A549 (cell line): ENCODE data around the gene KIF16B.

Source experiments
- BHLHE40 ChIP-seq: IDR thresholded peaks from 2 replicates; pipeline ENCODE4 v1.6.1; 2012; ENCODE audit warnings: low read depth, low read length, inconsistent platforms
- CTCF ChIP-seq: fragments of >200 bp; sonication (Bioruptor Twin); formaldehyde crosslinking; IDR thresholded peaks from 3 replicates; pipeline ENCODE4 v1.5.1; 2016
- EHF ChIP-seq: fragments of 250-450 bp; sonication (Bioruptor Pico); IDR thresholded peaks from 2 replicates; pipeline ENCODE4 v1.5.0; 2020; ENCODE audit warnings: mild to moderate bottlenecking
- ELK1 ChIP-seq: fragments of 150-350 bp; IDR thresholded peaks from 2 replicates; pipeline ENCODE4 v1.6.1; 2014; ENCODE audit warnings: low read depth, mild to moderate bottlenecking, low read length
- ESRRA ChIP-seq: fragments of 150-350 bp; IDR thresholded peaks from 2 replicates; pipeline ENCODE4 v1.6.1; 2014; ENCODE audit warnings: mild to moderate bottlenecking, low read length, borderline replicate concordance
- POLR2A ChIP-seq: IDR thresholded peaks from 2 replicates; pipeline ENCODE4 v1.6.1; 2012; ENCODE audit warnings: mild to moderate bottlenecking, low read length
- RAD21 ChIP-seq, 2 experiments: fragments of >200 bp in 1 of 2; sonication (Bioruptor Twin) in 1 of 2; formaldehyde crosslinking in 1 of 2; IDR thresholded peaks in 1 of 2; conservative IDR thresholded peaks in 1 of 2; 2 replicates in 1 of 2; 3 replicates in 1 of 2; pipeline ENCODE4 v1.6.1; 2012 to 2018; ENCODE audit warnings: inconsistent platforms in 1 of 2
- RFX5 ChIP-seq: fragments of 450-650 bp; IDR thresholded peaks from 2 replicates; pipeline ENCODE4 v1.7.1; 2014; ENCODE audit warnings: antibody characterized with exemption, mild to moderate bottlenecking, moderate library complexity

GRCh38 chr20:16551607-16552006, 21.6 kb downstream of the KIF16B start:
- TF ChIP-seq RFX5 (no peak), CTCF (no peak), ELK1 (no peak), BHLHE40 (no peak), POLR2A (no peak), ESRRA (no peak), RAD21 (conservative IDR thresholded peaks at IDR 0.05 in 1 of 2, IDR thresholded peaks at IDR 0.05 in 1 of 2) (no peak), EHF (CRISPR knock-in tag) (no peak)
